ENCODE measurements around the gene CAMTA1.

CAMTA1 gene

DNA sequence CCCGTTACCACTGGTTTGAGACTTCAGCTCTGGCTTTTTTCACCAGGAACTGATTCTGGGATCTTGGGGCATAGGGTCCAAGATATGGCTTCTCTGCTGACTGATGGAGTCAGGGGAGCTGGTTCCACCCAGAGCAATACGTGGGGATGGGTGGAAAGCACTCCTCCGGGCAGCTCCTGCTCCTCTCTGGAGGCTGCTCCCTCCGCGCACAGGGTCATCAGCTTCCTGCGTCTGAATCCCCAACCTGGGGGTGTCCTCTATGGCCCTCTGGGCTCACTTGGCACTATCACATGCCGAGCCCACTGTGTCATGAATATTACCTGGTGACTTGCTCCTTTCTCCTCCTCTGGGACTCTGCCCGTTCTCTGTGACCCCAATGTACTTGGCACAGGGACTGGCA, 580.5 kb downstream of the CAMTA1 start:
- no peak overlapping the region for H3K4me3 ChIP-seq (ENCODE audit: low read length)
- TF ChIP-seq, protein P1, sequence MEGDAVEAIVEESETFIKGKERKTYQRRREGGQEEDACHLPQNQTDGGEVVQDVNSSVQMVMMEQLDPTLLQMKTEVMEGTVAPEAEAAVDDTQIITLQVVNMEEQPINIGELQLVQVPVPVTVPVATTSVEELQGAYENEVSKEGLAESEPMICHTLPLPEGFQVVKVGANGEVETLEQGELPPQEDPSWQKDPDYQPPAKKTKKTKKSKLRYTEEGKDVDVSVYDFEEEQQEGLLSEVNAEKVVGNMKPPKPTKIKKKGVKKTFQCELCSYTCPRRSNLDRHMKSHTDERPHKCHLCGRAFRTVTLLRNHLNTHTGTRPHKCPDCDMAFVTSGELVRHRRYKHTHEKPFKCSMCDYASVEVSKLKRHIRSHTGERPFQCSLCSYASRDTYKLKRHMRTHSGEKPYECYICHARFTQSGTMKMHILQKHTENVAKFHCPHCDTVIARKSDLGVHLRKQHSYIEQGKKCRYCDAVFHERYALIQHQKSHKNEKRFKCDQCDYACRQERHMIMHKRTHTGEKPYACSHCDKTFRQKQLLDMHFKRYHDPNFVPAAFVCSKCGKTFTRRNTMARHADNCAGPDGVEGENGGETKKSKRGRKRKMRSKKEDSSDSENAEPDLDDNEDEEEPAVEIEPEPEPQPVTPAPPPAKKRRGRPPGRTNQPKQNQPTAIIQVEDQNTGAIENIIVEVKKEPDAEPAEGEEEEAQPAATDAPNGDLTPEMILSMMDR (conservative IDR thresholded peaks at IDR 0.05; ENCODE audit: low read length): no peak
- no peak for DNase-seq (ENCODE audit: low read depth)

- TF ChIP-seq, protein P1 (conservative IDR thresholded peaks at IDR 0.05; ENCODE audit: low read length): no peak
- H3K4me3 ChIP-seq (ENCODE audit: low read length): no peak overlapping the region
- no peak for DNase-seq (ENCODE audit: low read depth)
Observed at GRCh38 chr1:7366286-7366954, 581.2 kb downstream of the CAMTA1 start.

DNA sequence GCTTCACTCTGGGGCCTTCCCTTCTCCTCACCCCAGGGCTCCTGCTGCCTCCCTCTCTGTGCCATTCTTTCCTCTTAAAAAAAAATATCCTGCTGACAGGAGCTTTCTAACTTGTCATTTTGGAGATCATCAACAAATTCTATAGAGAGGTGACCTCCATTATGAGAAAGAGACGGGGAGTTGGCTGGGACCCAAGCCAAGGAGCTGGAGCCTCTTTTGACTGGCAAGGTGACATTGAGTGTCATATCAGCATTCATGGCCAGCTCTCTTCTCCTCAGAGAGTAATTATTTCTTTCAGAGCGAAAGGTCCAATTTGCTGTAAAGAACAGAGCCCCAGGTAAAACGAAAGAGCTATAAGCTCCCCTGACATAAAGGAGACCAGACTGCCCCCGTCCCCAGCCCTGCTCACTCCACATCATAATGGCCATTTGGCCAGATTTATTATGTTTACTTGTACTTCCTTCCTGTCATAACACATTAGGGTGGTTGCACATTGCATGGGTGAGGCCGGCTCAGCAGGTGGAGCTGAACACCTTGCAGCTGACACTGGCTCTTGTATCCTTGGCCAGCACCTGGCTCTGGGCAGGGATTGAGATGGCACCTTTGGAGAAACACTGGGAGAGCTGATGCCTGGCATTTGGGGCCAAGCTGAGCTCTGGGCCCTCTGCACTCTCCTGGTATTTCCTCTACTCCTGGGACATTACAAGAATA, 581.9 kb downstream of the CAMTA1 start:
- H3K4me3 ChIP-seq (ENCODE audit: low read length): no peak overlapping the region
- DNase-seq (ENCODE audit: low read depth): no peak
- TF ChIP-seq, protein P1 (conservative IDR thresholded peaks at IDR 0.05; ENCODE audit: low read length): no peak

DNA sequence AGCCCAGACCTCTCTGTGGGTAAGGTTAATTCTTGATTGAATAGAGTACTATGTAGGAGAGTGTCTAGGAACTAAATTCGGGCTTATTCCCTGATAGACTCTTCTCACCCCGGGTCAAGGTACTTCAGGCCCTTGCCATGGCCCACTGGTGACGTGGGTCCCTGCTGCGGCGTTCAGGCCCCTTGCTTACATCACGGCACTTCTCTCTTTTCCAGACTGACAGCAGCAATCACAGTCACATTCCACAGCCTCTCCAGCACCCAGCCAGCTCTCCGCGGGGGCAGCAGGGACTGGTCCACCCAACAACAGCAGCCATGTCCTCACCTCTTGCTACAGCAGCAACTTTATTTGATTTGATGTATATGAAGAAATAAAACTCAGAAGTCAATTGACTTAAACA, 584.6 kb downstream of the CAMTA1 start:
- no peak for DNase-seq (ENCODE audit: low read depth)
- TF ChIP-seq, protein P1 (conservative IDR thresholded peaks at IDR 0.05; ENCODE audit: low read length): no peak
- H3K4me3 ChIP-seq (ENCODE audit: low read length): no peak overlapping the region

GRCh38 chr1:7371926-7372325, 586.7 kb downstream of the CAMTA1 start:
- no peak overlapping the region for H3K4me3 ChIP-seq (ENCODE audit: low read length)
- TF ChIP-seq, protein P1 (conservative IDR thresholded peaks at IDR 0.05; ENCODE audit: low read length): no peak

DNA sequence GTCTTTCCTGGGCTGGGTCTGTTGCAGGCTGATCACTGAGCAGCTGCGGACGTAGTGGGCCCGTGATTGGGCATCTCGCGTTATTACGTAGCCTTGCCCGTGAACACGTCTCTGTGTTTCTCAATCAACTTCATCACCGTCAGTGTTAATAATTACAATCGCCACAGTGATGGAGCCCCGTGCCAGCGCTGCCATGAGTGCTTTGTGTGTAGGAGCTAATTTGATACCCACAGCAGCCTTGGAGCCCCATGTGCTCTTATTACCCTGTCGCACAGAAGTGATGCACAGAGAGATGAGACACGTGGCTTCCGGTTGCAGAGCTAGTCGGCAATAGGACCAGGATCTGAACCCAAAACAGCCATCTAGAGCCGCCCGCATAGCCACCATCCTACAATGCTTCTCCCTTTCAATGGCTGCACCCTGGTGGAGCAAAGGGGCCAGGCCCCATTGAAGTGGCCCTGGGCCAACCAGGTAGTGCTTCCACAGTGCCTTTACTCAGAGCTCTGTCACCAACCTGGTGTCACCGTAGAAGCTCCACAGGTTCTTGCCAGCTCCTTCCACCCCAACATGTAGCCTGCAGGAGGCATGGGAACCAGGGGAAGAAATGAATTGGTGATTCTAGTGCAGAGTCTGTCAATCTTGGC, 587.3 kb downstream of the CAMTA1 start:
- TF ChIP-seq, protein P1 (conservative IDR thresholded peaks at IDR 0.05; ENCODE audit: low read length): no peak
- H3K4me3 ChIP-seq (ENCODE audit: low read length): no peak overlapping the region
- no peak for DNase-seq (ENCODE audit: low read depth)

More at GRCh38 chr1:7371926-7372325, 586.7 kb downstream of the CAMTA1 start:
- DNase-seq (ENCODE audit: low read depth): no peak
